BE2C (cell line): ENCODE results near the gene FOXS1.

Source experiments
- DNase-seq: peaks from one replicate; pipeline ENCODE4 v3.0.0-alpha.2; 2020
- H3K27me3 ChIP-seq: fragments of 250-450 bp; sonication (Bioruptor Pico); 2 replicates; pipeline ENCODE4 v1.5.1; 2020; ENCODE audit warnings: mild to moderate bottlenecking
- H3K36me3 ChIP-seq: fragments of 250-450 bp; sonication (Bioruptor Pico); 2 replicates; pipeline ENCODE4 v1.5.1; 2020; ENCODE audit warnings: mild to moderate bottlenecking
- H3K4me1 ChIP-seq: fragments of 250-450 bp; sonication (Bioruptor Pico); 2 replicates; pipeline ENCODE4 v1.5.1; 2020
- H3K4me3 ChIP-seq: 2 replicates; pipeline ENCODE4 v1.5.1; 2011; ENCODE audit warnings: low read depth, low read length
- H3K9me3 ChIP-seq: fragments of 250-450 bp; sonication (Bioruptor Pico); 2 replicates; pipeline ENCODE4 v1.5.1; 2020
- CTCF ChIP-seq: IDR thresholded peaks from 2 replicates; pipeline ENCODE4 v1.5.1; 2012; ENCODE audit warnings: mild to moderate bottlenecking, low read depth, low read length

FOXS1 gene

GRCh38 chr20:31868853-31869672, 23.7 kb upstream of the FOXS1 start:
- Histone ChIP-seq H3K27me3 (peaks cover 31% of the 10 kb centered on the region), H3K4me1 (no peaks in the 10 kb centered on the region), H3K4me3 (no peak overlapping the region)

GRCh38 chr20:31866221-31866620, 20.8 kb upstream of the FOXS1 start:
- Histone ChIP-seq H3K36me3 (no peaks in the 10 kb centered on the region), H3K9me3 (no peaks in the 10 kb centered on the region), H3K4me1 (no peaks in the 10 kb centered on the region), H3K27me3 (peaks cover 22% of the 10 kb centered on the region), H3K4me3 (no peak overlapping the region)
- no peak for DNase-seq
- TF ChIP-seq CTCF = no peak

More at GRCh38 chr20:31868853-31869672, 23.7 kb upstream of the FOXS1 start:
- no peaks in the 10 kb centered on the region for H3K9me3 ChIP-seq
- no peak for TF ChIP-seq CTCF
- H3K36me3 ChIP-seq = no peaks in the 10 kb centered on the region
- DNase-seq = no peak

GRCh38 chr20:31864521-31865400, 19.4 kb upstream of the FOXS1 start:
- peaks cover 19% of the 10 kb centered on the region for H3K27me3 ChIP-seq

GRCh38 chr20:31863296-31864085, 18.1 kb upstream of the FOXS1 start:
- H3K4me1 ChIP-seq = peaks cover 6% of the 10 kb centered on the region
- no peaks in the 10 kb centered on the region for H3K9me3 ChIP-seq
- H3K27me3 ChIP-seq = peaks cover 16% of the 10 kb centered on the region
- no peaks in the 10 kb centered on the region for H3K36me3 ChIP-seq
- no peak for DNase-seq
- no peak for TF ChIP-seq CTCF
- H3K4me3 ChIP-seq = no peak overlapping the region

More at GRCh38 chr20:31864521-31865400, 19.4 kb upstream of the FOXS1 start:
- no peaks in the 10 kb centered on the region for H3K9me3 ChIP-seq
- no peak for TF ChIP-seq CTCF
- no peaks in the 10 kb centered on the region for H3K36me3 ChIP-seq
- peaks cover 6% of the 10 kb centered on the region for H3K4me1 ChIP-seq
- no peak overlapping the region for H3K4me3 ChIP-seq
- no peak for DNase-seq

- Histone ChIP-seq H3K27me3 (peaks cover 18% of the 10 kb centered on the region), H3K4me1 (peaks cover 6% of the 10 kb centered on the region), H3K4me3 (no peak overlapping the region), H3K36me3 (no peaks in the 10 kb centered on the region), H3K9me3 (no peaks in the 10 kb centered on the region)
- DNase-seq = no peak
- TF ChIP-seq CTCF = no peak
Measured at GRCh38 chr20:31862506-31862905, 17.1 kb upstream of the FOXS1 start.
